Left ventricle myocardium inferior (tissue), 1 donor: Measurements from ENCODE around the gene NET1. TPM values are rescaled to one million over a fixed set of nuclear protein-coding genes. Genes with fewer than 3 reads are reported as not detected.

ENCODE experiments used
- DNase-seq: peaks from one replicate; pipeline ENCODE4 v3.0.0-alpha.2; 2020
- H3K27ac ChIP-seq: fragments of 200-600 bp; replicated peaks from 2 replicates; pipeline ENCODE4 v1.8.0; 2021
- H3K27me3 ChIP-seq: fragments of 200-600 bp; 2 replicates; pipeline ENCODE4 v1.8.0; 2021; ENCODE audit warnings: low read depth
- H3K36me3 ChIP-seq: fragments of 200-600 bp; 2 replicates; pipeline ENCODE4 v1.8.0; 2021
- H3K4me1 ChIP-seq: fragments of 200-600 bp; 2 replicates; pipeline ENCODE4 v1.8.0; 2021
- H3K4me3 ChIP-seq: fragments of 200-600 bp; 2 replicates; pipeline ENCODE4 v1.8.0; 2021; ENCODE audit warnings: mild to moderate bottlenecking, moderate library complexity
- H3K9me3 ChIP-seq: fragments of 200-600 bp; replicated peaks from 2 replicates; pipeline ENCODE4 v1.8.0; 2021
- CTCF ChIP-seq: fragments of 200-600 bp; IDR thresholded peaks from 2 replicates; pipeline ENCODE4 v1.8.0; 2021; ENCODE audit warnings: antibody characterized with exemption, mild to moderate bottlenecking, borderline replicate concordance
- intact Hi-C: fragments of 100-400 bp; cut with micrococcal nuclease; formaldehyde crosslinking; loops from one replicate; pipeline ENCODE4 v1.11.0; 2022
- total RNA-seq: library from RNA; stranded (reverse); fragmentation: NEBNext Ultra II Directional; extraction: Animal tissue kit (Norgen Biotek cat#: 25700); gene quantifications from one replicate; pipeline ENCODE4 v1.2.1, GENCODE V29; 2021
- donor health status: DM: no; HTN: yes; CAD: no; lungs with severe emphysema.

NET1 gene
- total RNA-seq, 1 donor from 2014 or later, result 11.3 TPM

DNA sequence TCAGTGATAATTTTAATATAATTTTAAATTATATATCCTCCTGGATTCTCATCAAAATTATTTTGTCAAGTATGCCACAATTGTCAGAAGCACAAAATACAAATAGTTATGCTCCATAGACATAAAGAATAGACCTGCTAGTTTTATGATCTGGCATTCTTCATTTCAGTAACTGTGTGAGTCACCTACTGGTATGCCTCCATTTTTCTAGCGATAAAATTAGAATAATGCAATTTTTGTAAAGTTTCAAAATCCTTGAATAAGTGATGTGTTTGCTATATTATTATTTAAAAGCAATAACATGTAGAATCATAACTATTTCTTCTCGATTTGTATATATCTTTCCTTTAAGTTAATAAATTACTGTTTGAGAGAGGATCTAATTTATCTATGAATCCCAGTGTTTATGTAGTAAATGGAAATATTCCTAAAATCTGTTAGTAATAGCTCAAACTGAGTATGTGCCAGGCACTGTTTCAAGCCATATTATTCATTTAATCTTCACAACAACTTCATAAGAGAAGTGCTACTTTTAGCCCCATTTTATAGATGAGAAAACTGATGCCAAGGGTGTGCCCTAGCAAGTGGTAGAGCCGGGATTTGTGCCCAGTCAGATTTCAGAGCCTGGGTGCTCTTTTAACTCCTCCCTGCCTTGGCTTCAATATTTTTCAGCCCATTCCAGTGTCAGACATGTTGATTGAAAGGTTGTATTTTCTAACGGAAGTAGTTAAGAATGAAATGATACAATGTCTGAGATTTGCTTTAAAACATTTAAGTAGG, 38.4 kb downstream of the NET1 start:
- H3K27ac ChIP-seq, result no peak overlapping the region

DNA sequence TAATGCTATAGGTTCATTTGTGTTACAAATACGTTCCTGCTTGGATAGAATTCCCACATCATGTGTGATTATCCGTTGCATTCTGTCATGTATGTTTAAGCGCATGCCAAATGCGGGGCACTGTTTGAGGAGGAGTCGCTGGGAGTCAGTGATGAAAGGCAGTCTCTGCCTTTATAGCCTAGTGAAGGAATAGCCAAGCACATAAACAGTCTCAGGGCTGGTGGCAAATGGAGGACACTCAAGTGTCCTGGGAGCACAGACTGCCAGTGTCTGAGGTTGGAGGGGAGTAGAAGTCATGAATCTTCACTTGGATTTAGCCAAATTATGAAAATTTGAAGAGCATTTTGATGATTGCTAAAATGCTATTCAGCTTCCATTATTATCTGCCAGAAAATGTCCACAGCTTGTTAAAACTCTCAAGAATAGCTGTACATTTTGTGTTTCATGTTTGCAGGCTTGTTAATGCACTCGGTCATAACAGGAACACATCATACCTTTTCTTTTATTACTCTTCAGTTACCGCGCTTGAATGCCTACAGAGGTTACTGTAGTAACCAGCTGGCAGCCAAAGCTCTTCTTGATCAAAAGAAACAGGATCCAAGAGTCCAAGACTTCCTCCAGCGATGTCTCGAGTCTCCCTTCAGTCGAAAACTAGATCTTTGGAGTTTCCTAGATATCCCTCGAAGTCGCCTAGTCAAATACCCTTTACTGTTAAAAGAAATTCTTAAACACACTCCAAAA, 41.6 kb downstream of the NET1 start:
- DNase-seq, result no peak
- Histone ChIP-seq H3K36me3 (peaks cover 70% of the 10 kb centered on the region), H3K27me3 (no peaks in the 10 kb centered on the region), H3K9me3 (no peaks in the 10 kb centered on the region), H3K27ac (no peak overlapping the region), H3K4me1 (no peaks in the 10 kb centered on the region), H3K4me3 (no peak overlapping the region)
- TF ChIP-seq CTCF, result no peak
- intact Hi-C loops, result no loop called here

More for the DNA sequence above, 38.4 kb downstream of the NET1 start:
- DNase-seq, result no peak
- H3K4me1 ChIP-seq, result peaks cover 6% of the 10 kb centered on the region
- H3K4me3 ChIP-seq, result no peak overlapping the region
- intact Hi-C loops, result no loop called here
- no peaks in the 10 kb centered on the region for H3K27me3 ChIP-seq
- peaks cover 42% of the 10 kb centered on the region for H3K36me3 ChIP-seq
- no peaks in the 10 kb centered on the region for H3K9me3 ChIP-seq
- no peak for TF ChIP-seq CTCF

- no peaks in the 10 kb centered on the region for H3K27me3 ChIP-seq
- DNase-seq, result no peak
- no peaks in the 10 kb centered on the region for H3K4me1 ChIP-seq
- no peak overlapping the region for H3K4me3 ChIP-seq
- H3K36me3 ChIP-seq, result peaks cover 73% of the 10 kb centered on the region
- no peak overlapping the region for H3K27ac ChIP-seq
- TF ChIP-seq CTCF, result no peak
- intact Hi-C loops, result no loop called here
- H3K9me3 ChIP-seq, result no peaks in the 10 kb centered on the region
These were observed 44.2 kb downstream of the NET1 start for GRCh38 chr10:5456563-5456962.

DNA sequence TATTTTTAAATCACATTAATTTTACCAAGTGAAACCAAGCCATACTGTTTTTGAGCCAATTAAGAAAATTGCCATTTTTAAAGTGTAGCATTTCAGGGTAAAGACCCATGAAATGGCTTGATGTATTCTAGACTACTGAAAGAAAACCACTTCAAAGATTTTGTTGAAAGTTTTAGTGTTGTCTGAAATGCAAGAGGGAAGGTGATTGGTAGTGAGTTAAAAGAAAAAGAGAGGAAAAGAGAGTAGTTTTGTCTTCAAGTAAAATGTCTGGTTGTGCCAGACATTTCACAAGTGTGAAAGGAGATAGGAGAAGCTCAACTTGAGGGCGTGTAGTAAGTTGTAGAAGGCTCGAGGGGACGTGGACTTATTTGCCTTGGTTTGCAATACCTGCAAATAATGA, 45.4 kb downstream of the NET1 start:
- H3K9me3 ChIP-seq, result no peaks in the 10 kb centered on the region
- no peaks in the 10 kb centered on the region for H3K27me3 ChIP-seq
- H3K4me1 ChIP-seq, result no peaks in the 10 kb centered on the region
- H3K36me3 ChIP-seq, result peaks cover 62% of the 10 kb centered on the region
- no peak overlapping the region for H3K27ac ChIP-seq
- H3K4me3 ChIP-seq, result no peak overlapping the region
- no peak for DNase-seq
- no peak for TF ChIP-seq CTCF
- intact Hi-C loops, result no loop called here

DNA sequence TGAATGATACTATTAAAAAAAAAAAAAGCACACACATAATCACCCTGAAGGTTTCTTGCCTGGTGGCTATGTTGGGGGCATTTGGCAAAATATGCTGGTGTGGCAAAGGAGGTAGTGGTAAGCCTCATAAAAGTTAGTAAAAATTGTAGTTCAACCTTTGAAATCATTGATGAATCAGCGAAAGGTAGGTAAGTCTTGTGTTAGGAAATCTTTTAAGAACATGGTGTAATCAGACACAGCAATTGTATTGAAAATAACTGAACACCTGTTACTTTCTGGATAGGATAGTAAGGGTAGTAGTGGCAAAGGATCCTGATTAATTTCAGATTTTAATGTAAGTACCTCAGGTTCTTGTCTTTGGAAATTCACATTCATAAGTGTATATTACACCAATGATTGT, 46.1 kb downstream of the NET1 start:
- no peak for DNase-seq
- no peak overlapping the region for H3K4me3 ChIP-seq
- H3K27ac ChIP-seq, result no peak overlapping the region
- no peaks in the 10 kb centered on the region for H3K27me3 ChIP-seq
- no peaks in the 10 kb centered on the region for H3K4me1 ChIP-seq
- no peak for TF ChIP-seq CTCF
- peaks cover 55% of the 10 kb centered on the region for H3K36me3 ChIP-seq
- intact Hi-C loops, result no loop called here
- no peaks in the 10 kb centered on the region for H3K9me3 ChIP-seq
